IPS DF 19.7 (cell line): ENCODE results near the gene FBXO9.
A peak's percentile ranks its signal among the peaks of the same experiment; 100 is the strongest.
"Not testable (repeated sequence)": the region's sequence is repeated elsewhere in the genome, so short reads cannot be mapped to it uniquely, and the experiment has no call there.

Experiments
- DNase-seq: peaks from one replicate; pipeline ENCODE4 v3.0.0-alpha.2; 2013; ENCODE audit warnings: low read depth, low spot score

FBXO9 gene

DNA sequence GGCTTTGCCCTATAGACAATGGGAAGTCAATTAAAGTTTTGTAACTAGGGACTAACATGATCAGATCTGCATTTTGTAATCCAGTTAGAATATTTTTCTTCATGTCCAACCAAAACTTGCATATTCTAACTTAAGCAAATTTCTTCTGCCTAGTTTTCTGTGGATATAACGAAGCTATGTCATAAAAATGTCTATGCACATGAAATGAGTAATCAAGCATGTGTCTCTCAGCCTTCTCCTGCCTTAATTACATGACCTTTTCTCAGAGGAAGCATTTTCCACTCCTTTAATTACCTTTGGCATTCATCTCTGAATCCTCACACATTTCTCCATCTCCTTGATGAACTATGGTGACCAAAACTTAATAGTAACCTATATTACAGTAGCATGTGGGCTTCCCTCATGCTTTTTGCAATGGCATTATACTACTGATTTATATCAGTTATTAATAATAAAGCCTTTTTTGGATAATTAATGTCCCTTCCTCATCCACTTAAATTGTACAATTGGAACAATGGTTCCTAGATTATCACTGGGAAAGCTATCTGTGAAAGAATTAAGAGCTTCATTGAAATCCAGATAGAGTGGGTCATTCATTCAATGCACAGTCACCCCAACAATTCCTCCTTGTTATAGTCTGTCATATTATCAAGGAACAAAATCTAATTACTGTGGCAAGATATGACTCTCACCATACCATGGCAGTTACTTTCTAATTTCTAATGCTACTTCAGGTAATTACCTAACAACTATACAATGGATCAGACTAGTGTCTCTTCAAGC is 19.1 kb upstream of the FBXO9 start:
- DNase-seq = no peak

DNA sequence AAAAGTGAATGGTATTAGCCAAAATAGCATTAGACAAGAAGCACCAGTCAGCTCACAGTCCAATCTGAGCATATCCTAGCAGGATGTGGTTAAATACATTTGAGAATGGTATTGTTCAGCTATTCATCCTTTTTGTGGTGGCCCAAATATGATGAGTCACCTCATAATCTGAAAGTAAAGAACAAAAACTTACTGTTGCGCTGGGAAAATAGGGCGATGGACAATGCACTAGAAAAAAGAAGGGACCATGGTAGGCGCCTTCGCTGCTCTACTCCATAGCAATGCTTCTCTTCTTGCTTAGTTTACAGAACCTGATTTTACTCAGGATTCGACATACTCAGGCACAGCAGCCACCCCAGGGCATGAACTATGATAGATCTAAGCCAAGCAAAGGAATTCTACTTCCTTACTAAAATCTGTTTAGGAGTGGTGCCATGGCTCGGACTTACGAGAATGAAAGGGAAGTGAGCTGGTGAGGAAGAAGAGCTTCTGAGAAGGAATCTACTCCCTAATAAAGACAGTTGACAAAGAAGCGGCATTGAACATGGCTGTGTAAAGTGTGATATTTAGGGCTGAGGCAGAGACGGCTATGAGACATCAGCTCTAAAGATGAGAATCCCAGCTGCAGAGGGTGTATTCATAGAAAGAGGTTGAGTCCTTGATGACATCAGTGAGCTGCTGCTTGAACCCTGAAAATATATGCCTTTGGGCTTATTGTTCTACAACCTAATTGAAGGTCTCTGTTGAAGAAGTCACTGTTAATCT is 16.6 kb upstream of the FBXO9 start:
- DNase-seq = no peak

DNA sequence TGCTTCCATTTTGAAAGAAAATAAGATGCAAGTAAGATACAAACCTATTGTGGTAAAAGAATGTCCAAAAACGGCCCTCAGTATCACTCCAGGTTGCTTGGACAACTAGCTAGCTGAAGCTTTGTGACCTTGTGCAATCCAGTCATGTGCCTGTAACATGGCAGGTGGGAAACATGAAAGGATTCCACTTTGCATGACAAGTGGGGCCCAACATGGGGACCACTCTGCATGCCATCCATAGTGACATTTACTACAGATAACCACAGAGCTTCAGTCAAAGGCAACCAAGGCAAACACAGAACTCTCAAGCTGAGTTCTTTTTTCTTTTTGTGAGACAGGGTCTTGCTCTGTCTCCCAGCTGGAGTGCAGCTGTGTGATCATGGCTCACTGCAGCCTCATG is 15.8 kb upstream of the FBXO9 start:
- no peak for DNase-seq

DNA sequence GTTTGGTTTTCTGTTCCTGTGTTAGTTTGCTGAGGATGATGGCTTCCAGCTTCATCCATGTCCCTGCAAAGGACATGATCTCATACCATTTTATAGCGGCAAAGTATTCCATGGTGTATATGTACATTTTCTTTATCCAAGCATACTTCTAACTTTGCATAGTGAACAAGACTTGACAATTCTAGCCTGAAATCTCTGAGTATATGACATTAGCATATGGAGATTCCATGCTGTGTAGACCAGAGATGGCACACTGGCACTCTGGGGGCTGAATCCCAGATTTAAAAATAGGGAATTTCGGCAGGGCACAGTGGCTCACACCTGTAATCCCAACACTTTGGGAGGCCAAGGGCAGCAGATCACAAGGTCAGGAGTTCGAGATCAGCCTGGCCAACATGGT is 13.1 kb upstream of the FBXO9 start:
- not testable (repeated sequence) for DNase-seq

DNA sequence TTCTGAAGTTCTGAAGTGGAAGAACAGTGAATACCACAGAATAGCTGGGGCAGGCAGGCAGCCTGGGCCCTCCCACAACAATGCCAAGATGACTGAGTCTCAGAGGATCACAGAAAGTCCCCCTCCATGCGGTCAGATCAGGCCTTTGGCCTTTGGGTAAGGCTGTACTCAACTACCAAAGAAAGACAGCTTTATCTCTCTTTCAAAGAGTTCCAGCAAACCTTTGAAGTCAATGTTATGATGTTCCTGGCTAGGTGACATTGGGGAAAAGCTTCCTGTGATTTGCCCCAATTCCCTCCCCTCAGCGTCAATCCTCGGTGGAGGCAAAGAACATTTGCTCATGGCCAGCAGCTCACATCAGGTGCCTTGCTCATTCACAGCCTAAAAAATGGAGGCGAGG is 10.7 kb upstream of the FBXO9 start:
- no peak for DNase-seq

DNA sequence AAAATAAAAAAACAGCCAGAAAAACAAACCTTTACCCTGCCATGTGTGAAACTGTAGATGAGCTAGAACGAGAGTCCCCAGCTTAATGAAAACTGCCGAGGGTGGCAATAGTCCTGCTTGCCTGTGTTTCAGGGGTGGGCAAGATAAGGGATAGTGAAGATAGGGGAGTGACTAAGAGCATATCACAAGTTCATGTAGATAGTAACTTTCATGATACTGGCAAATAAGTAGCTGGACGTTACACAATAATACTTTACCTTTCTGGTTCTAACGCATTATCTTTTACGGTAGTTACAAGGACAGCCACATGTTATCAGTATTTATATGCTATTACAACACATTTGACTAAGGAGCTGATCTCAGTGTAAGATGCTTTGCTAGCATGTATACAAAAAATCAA is 9.3 kb upstream of the FBXO9 start:
- no peak for DNase-seq

DNA sequence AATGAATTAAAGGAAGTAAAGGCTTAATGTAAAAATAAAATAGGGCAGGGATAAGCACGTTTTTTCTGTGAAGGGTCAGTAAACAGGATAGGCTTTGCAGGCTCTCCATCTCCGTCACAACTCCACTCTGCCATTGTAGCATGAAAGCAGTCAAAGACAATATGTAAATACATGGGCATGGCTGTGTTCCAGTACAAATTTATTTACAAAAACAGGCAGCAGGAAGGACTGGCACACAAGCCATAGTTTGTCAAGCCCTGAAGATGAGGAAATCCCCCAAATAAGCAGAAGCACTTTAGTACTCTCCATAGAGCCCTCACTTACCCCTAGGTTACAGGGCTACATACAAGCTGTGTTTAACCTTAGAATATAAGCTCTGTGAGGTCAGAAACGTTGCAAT is 8.9 kb upstream of the FBXO9 start:
- DNase-seq = no peak

DNA sequence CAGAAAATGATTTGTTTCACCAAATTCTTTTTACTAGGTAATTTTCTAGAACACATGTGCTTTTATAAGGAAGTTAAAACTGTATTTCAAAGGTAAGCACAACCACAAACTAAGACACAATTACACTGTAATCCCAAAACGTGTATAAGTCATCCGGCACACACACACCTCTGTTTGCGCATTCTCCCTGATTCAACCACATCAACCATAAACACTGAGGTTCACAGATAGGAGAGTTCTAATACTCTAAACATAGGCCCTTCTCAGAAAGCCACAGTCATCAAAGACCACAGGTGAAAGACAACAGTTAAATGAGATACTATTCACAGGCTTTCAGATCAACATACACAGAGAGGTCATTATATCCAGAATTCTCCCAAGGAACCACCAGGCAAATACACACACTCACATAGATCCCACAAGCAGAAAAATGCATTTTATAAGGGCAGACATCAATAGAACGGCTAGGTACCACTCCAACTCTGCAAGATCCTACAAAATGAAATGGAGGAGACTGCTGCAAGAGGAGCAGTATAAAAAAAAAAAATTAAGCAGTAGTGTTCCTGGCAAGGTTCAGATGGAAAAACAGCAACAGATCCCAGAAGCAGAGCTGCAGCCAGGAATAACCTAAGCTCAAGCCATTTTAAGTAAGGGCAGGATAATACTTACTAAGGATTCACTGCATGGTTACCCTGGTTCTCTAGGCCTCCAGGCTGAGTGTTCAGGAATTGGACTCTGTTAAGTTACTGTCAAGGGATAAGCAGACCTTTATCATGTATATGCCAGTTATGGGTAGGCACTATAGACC is 6.6 kb upstream of the FBXO9 start:
- DNase-seq = no peak

DNA sequence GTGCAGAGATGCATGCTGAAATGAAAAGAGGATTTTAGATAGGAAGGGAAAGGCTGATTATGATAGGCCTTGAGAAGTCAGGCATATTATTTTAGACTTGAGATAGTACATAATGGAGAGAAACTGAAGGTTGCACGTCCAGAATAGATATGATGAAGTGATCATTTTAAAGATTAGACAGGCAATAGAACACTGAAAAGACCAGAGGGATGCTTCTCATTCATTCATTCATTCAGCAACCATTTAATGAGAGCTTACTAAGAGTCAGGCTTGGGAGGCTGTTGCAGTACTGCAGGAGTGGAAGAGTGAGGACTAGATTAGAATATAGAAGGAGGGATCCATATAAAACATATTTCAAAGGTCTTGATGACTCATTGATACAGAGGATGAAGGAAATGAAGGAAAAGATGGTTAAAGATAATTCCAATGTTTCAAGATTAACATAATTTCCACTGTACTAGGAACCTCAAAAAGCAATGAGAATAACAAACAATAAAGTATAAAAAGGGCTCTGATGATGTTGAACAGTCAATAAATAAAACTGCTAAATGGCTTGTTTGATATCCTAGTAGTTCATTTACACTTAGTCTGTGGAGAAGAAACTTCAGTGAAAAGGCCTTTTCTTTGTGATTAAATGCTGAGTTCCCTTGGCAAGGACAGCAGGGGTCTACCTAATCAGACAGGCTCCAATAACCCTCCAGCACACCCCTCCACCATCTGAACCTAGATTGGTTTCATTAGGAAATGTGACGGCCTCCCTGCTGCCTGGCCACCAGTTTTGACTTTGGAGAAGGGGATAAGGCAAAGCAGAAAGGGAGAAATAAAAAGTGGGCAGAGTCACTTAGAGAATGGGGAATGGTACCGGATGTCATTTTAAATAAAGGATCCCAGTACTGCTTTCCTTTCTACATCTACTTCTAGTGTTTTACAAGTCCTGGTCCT is 5.3 kb upstream of the FBXO9 start:
- DNase-seq = no peak

DNA sequence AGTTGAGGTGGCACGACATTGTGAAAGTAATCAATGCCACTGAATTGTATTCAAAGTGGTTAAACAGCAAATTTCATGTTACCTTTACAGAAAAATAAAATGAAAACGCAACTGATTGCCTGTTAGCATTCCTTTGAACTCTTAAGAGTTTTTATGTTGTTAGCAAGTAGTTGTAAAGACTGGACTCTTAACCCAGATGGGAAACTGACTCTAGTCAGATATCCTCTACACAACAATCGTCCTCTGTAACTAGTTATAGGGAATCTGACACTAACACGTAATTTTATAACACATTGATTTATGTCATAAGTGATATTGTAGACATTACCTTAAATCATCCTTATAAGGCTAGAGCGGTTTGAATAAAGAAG is 3.0 kb upstream of the FBXO9 start:
- DNase-seq = no peak

DNA sequence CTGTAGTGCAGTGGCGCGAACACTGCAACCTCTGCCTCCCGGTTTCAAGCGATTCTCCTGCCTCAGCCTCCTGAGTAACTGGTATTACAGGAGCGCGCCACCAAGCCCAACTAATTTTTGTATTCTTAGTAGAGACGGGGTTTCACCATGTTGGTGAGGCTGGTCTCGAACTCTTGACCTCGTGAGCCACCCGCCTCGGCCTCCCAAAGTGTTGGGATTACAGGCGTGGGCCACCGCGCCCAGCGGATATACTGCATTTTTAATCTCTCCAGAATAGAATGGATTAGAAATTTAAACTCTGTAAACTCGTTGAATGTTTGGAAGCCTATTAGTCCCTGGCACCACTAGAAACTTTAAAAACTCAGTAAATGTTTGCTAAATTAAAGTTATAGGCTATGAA is 949 bp upstream of the FBXO9 start:
- DNase-seq = not testable (repeated sequence)

DNA sequence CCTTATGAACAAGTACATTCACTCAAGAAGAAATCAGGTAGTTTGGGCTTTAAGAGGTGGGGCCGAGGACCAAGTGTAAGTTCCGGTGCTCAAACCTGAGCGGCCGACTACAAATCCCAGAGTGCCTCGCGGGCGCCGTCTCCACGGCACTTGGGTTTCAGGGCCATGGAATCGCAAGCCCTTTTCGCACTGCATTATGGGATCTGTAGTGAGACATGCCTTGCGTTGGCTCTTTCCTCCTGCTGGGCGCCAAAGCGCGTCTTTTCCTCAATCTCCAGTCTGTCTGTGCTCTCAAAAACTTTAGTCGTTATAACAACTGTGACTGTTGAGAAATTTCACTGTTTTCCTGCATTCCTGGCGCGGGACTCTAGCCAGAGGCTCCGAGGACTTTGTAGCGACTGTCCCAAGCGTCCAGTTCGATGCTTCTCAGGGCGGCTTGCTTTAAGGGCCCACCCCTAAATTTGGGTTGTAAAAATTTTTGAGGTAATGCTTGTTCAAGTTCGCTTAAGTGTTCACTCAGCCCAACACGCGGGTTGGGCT is 408 bp upstream of the FBXO9 start:
- DNase-seq = peak; percentile 95

DNA sequence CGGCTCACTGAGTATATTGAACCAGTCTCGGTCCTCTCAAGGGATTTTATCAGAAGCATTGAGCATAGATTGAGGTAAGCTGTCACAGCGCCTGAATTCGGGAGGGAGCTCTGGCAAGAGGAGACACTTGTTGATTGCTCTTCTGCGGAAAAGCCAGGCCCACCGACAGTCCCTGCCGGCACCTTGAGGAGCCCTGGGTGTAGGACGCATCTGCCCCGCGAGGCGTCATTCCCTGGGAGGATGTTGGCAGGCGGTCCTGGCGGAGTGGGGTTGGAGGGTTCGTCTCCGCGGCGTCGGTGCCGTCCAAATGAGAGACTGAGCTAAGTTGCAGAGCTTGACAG is 843 bp downstream of the FBXO9 start:
- DNase-seq = no peak

DNA sequence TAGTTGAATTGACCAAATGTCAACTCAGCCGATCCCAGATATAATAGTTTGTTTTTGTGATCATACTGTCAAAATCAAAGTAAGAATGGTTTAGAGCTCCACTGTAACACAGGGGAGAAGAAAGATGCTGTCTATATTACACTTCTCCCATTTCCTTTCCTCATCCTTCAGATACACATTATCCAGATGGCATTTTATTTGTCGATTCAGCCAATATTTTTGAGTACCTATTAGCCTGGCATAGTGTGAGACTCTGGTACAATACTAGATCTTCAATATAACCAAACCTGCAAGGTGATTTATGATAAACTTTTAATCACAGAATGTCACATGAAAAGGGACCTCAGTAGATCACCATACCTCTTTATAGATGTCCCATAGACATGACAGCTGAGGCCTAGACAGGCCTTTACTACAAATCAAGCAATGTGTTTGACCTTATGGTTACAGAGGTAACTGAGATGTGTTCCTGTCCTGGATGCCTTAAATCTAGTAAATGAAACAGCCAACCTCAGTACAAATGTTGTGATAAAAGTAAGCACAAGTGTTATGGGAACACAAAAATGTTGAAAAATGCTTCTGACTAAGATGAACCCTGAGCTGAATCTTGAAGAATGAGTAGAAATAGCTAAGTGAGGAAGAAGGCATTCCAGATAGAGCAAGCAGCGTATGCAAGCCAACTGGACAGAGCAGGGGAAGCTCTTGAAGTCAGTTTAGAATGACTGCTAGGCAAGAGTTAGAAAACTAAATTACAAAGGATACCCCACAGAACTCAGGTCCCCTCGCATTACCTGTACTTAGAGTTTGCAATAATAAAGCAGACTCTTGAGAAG is 1.9 kb downstream of the FBXO9 start:
- no peak for DNase-seq

DNA sequence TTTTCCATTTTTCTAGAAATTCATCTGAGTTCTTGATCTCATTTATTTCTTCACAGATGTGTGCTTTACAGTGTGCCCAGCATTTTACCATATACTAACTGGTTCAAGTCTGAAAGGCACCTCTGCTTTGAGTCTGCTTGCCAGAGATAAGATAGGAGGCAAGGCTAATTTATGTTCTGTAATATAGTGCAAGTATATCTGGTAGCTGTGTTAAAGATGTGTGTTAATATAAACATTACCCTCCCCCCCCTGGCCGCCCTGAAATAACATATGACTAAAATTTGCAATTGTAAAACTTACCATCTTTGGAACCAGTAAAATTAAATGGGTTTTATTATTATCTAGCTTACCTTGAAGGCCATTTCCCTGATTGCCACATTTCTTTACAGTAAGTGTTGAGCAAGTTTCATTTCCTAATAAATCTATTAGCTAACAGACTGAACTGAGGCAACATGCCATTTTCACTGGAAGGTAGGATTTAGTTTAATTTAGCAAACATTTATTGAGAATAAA is 2.7 kb downstream of the FBXO9 start:
- DNase-seq = no peak

DNA sequence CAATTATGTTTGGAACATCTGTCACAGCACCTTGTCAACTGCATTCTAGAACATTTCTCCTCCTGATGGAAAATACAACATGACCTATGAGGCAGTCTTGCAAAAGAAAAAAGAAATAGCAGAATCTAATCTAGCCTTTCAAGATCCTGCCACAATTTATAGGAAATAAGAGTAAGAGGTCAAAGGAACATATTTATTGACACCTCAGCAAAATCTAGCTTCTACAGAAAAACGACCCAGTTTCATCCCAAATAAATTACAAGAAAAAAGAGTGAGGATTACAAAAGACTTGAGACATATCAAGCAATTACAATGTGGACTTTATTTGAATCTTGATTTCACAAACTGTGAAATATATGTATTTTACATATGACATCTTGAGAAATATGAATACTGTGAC is 4.2 kb downstream of the FBXO9 start:
- no peak for DNase-seq

DNA sequence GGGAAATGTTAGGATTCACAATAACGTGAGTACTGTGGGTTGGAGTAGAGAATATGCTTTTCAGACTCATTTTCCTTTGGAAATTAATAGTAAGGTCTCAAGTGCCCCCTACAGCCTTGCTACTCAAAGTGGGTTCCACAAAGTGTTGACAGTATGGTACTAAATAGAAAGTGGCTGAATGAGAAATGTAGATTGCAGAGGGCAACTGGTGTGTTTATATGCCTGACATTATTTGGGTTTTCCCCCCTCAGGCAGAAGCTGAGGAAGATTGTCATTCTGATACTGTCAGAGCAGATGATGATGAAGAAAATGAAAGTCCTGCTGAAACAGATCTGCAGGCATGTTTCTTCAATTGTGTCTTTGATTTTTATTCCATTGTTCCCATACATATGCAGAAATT is 5.6 kb downstream of the FBXO9 start:
- DNase-seq = no peak

DNA sequence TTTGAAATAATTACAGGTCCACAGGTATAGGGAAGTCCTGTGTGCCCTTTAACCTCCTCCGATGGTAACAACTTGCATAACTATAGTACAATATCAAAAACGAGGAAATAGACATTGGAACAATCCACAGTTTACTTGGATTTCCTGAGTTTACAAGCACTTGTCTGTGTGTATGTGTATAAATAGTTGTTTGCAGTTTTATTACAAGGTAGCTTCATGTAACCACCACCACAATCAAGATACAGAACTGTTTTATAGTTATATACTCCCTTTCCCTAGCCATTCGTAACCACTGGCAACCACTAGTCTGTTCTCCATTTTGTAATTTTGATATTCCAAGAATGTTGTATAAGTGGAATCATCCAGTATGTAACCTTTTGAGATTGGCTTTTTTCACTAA is 9.1 kb downstream of the FBXO9 start:
- DNase-seq = no peak

DNA sequence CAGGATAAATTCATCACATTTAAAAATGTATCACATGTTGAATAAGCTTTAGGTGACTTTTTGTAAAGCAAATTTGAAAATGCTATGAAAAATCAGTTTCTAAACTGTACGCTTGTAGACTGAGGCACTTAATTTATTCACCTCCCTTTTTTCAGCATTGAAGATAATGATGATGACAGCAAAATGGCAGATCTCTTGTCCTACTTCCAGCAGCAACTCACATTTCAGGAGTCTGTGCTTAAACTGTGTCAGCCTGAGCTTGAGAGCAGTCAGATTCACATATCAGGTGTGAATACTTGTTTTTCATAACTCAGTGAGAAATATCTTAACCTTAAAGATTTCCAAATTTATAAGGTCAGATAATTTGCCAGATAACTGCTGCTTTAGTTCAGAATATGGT is 15.6 kb downstream of the FBXO9 start:
- DNase-seq = no peak

DNA sequence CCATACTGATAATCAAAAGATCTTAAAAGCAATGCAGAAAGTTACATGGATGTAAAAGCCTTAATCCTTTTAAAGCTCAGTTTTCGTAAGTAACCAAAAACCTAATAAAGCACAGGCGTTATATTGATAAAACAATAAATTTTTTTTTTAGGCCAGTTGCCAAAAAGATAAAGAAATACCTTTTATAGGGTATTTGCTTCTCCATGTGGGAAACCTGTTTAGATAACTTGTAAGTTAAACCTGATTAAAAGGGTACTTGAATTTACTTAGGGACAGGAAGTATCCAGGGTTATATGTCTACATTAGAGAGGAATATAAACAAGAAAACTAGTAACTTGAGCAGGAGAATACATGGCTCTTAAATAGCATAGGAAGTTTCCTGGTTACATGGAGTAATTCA is 21.1 kb downstream of the FBXO9 start:
- no peak for DNase-seq
